H1 (cell line): ENCODE data around the gene MAPK8IP3.
"Not testable (repeated sequence)": the region's sequence is repeated elsewhere in the genome, so short reads cannot be mapped to it uniquely, and the experiment has no call there.

Source experiments
- CEBPB ChIP-seq: IDR thresholded peaks from 2 replicates; pipeline ENCODE4 v1.6.1; 2012; ENCODE audit warnings: low read depth, low read length
- CTCF ChIP-seq, 3 experiments: IDR thresholded peaks; 1 replicate in 2 of 3; 2 replicates in 1 of 3; pipeline versions ENCODE4 v1.5.1 to v1.6.1; 2011; ENCODE audit warnings: low read length in 3 of 3, mild to moderate bottlenecking in 3 of 3, inconsistent platforms in 2 of 3, low read depth in 1 of 3, moderate library complexity in 1 of 3; ENCODE audit not compliant: insufficient read depth in 1 of 3; ENCODE audit errors: control extremely low read depth in 1 of 3
- EZH2 ChIP-seq: fragments of 200-600 bp; sonication (generic); IDR thresholded peaks from 2 replicates; pipeline ENCODE4 v1.7.1; 2012; ENCODE audit warnings: low read depth, mild to moderate bottlenecking, moderate library complexity, low read length, inconsistent platforms; ENCODE audit not compliant: severe bottlenecking
- POLR2A ChIP-seq, 2 experiments: IDR thresholded peaks; 1 replicate in 1 of 2; 2 replicates in 1 of 2; pipeline ENCODE4 v1.6.1; 2011; ENCODE audit warnings: low read depth in 2 of 2, low read length in 2 of 2, mild to moderate bottlenecking in 2 of 2; ENCODE audit errors: control extremely low read depth in 1 of 2
- SP1 ChIP-seq: IDR thresholded peaks from 2 replicates; pipeline ENCODE4 v1.6.1; 2011; ENCODE audit warnings: low read depth, low read length
- SUZ12 ChIP-seq: fragments of 200-600 bp; sonication (generic); IDR thresholded peaks from 2 replicates; pipeline ENCODE4 v1.6.1; 2012; ENCODE audit warnings: mild to moderate bottlenecking, inconsistent platforms, low read length, moderate library complexity, mixed read lengths

GRCh38 chr16:1799263-1799662 is 93.3 kb downstream of the MAPK8IP3 start:
- TF ChIP-seq CTCF (IDR thresholded peaks at IDR 0.05; ENCODE audit: control extremely low read depth in 1 of 3, insufficient read depth in 1 of 3, low read depth in 1 of 3, low read length in 3 of 3); SUZ12; POLR2A (IDR thresholded peaks at IDR 0.05; ENCODE audit: control extremely low read depth in 1 of 2, low read depth in 2 of 2, low read length in 2 of 2); SP1; CEBPB; EZH2: not testable (repeated sequence)
